Measurements from ENCODE around the gene TFPT.

The TFPT gene

DNA sequence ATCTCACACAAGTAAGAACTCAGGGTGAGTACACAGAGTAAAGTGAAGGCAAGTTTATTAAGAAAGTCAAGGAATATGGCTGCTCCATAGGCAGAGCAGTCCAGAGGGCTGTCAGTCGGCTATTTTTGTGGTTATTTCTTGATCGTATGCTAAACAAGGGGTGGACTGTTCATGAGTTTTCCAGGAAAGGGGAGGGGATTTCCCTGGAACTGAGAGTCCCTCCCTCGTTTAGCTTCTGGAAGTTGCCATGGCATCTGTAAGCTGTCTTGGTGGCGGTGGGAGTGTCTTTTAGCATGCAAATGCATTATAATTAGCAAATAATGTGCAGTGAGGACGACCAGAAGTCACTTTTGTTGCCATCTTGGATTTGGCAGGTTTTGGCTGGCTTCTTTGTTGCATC, 46.0 kb downstream of the TFPT start:
- DNase-seq: no peak

DNA sequence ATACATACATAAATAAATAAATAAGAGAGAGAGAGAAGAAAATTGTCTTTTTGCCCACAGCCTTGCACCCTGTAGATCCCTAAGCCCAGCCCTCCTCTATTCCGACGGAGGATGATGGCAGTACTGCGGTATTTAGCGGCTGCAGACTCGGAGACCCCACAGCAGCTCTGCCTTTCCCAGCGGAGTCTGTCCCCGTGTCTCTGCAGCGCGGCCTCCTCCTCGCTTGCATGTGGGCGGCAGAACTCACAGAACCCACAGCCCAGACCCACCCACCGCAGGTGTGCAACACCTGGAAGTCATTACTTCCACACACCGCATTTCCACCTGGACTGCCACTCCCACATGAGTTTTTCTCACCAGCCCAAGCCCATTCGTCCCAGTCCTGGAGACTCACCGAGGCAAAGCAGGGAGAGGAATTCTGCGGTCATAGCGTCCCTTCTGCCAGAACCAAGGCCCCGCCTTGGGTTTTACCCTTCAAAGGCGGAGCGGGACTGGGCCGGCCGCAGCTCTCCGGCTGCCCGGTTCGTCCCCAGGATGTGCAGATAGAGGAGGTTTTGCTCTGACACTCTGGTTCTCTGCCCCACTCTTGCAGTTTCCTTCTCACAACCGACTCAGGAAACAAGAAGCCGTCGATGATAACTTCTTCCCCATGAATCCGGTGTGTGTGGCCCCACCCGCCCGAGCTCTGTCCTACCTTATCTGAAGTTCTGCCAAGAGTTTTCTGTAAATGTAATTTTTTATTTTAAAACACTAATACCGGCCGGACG, 51.9 kb downstream of the TFPT start, which contains the start of gene VSTM1:
Gene VSTM1 (minus strand): TSS at position 548 of the 767 bp plus-strand sequence. CDS start 120 bp downstream, at position 428.
- DNase-seq: no peak

DNA sequence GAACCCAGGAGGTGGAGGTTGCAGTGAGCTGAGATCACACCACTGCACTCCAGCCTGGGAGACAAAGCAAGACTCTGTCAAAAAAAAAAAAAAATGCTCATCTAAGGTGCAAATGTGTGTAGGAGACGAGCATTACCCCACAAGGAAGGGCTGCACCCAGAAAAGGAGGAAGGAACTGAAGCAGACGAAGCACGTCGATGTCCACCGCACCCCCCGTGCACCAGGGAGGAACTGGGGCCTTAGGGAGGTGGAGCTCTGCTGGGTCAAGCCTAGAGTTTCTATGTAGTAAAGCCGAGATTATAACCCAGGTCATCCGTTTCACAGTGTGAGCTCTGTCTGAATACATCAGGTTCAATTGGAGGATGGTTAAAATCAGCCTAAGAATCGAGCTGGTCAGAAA, 52.8 kb downstream of the TFPT start:
- no peak for DNase-seq
